Stimulated activated CD8-positive, alpha-beta memory T cell treated with anti-CD3 and anti-CD28 coated beads, Interleukin-12 subunit alpha, Interleukin-12 subunit beta, amount 100 ng/mL, for 1 hour (primary cell): ENCODE measurements around the gene PLCB1.
"Not testable (repeated sequence)": the region's sequence is repeated elsewhere in the genome, so short reads cannot be mapped to it uniquely, and the experiment has no call there.

Experiments used
- DNase-seq: peaks from one replicate; pipeline ENCODE4 v3.0.0-alpha.2; 2020; ENCODE audit warnings: low read depth

Gene PLCB1

DNA sequence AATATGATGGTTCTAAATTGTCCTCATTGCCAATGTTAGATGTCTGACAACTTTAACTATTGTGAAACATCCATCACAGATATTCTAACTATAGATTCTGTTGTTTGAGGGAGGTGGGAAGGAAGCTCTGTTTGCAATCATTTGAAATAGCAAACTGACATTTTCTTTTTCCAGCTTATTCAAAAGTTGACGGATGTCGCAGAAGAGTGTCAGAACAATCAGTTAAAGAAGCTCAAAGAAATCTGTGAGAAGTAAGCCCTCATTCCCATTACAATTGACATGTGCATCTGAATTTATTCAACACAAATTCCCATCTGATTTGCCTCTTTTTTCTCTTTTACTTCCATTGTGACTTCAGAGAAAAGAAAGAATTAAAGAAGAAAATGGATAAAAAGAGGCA lies 656.2 kb downstream of the PLCB1 start:
- no peak for DNase-seq

DNA sequence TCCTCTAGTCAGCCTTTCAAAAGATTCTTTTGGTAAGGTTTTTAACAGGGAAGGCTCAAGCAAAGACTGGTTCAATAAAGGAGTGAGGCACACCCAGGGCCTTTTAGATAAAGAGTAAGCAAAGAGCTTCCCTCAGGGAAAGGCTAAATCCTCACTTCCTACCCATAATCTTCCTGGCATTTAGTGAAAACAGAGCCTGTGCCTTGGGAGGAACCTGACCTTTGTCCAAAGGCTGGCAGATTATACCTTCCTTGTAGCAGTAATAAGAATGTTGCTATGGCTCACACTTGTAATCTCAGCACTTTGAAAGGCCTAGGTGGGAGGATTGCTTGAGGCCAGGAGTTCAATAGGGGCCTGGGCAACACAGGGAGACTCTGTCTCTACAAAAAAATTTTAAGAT lies 656.8 kb downstream of the PLCB1 start:
- no peak for DNase-seq

DNA sequence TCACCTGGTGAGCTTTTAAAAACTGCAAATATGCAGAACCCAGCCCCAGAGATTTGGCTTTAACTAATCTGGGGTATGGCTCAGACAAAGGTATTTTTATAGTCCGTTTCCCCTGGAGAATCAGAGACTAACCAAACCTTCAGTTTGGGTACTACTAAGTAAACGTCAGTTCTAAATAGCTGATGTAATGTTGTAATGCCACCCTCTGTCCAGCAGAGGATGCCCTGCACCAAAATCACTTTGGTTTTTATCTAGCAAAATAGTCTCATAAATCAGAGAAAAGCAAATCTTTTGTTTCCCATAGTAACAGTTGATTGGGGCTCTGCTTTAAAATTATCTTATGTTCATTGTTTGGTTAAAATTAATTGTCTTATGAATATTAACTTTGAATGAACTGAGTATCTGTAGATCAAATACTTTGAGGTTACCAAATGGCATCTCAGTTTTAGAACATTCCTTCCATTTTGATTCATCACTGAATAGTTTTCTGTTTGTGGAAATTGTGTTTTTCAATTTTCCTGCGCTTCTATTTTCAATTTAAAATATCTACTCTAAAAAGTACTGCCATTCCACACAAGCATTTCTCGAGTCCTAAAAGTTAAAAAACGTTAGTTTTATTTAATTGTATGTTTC lies 658.5 kb downstream of the PLCB1 start:
- DNase-seq: no peak

DNA sequence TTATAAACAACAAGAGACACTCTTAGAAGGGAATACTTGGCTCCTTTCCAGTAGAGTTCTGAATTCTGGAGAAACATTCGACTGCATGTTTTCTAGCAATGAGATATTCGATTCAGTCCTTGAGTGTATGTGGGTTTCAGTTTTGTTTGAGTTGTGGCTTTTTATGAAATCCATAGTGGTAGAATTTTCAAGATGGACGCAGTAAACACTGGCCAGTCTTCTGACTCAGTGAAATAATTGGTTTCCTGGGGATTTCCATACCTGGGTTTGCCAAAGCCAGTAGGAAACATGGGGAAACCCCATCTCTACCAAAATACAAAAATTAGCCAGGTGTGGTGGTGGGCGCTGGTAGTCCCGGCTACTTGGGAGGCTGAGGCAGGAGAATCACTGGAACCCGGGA lies 663.3 kb downstream of the PLCB1 start:
- no peak for DNase-seq

DNA sequence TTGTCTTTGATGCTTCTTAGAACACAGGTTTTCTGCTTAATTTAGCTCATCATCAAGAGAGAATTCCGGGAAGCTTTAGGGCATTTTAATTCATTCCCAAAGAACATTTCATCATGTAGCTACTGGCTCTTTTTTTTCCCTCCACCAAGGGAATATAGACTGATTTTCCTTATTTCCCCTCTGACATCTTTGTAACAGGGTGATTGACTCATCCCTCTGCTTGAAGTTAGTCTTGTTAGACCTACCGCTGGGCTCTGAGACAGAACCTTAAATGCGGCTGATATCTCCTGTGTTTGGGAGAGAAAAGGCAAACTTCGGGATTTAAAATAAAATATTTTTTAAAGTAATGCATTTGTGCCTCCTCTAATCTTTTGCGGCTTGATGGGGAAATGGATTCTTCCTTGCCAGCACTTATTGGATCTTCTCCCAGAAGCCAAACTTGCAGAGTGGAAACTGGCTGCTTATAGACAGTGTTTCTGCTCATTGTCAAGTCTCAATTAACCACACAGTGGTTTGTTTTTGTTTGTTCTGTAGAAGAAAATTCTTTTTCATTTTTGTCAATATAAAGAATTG lies 664.1 kb downstream of the PLCB1 start:
- DNase-seq: no peak

DNA sequence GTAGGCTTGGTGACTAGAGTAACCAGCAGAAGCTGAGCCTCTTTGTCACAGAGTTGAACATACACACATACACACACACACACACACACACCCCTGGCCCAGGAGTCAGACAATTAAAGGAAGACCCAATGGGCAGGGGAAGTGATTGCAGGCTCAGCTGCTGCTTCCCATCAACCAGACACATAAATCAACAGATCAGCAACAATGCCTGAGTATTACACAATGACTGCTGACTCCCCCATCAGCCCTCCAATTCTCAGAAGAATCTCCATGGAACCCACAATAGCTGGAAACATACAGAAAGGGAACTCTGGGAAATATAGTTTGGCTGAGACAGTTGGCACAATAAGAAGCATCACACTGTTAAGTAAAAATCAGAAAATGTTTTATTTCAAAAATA lies 666.4 kb downstream of the PLCB1 start:
- no peak for DNase-seq

DNA sequence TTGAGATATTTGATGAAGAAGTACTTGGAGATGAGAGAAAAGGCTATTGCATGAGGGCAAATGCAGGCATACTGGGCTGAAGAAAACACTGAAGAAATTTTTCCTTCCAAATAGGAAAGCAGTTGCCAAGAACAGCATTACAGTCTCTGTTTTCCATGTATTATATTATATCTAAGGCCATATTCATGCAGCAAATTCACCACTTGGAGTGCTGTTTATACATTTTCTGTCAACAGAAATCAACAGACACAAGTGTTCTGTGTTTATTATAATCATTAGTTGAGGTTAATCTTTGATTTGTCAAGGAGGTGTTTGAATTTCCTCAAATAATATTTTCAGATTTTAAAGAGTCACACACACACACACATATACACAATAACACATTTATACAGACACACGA lies 668.0 kb downstream of the PLCB1 start:
- DNase-seq: no peak

DNA sequence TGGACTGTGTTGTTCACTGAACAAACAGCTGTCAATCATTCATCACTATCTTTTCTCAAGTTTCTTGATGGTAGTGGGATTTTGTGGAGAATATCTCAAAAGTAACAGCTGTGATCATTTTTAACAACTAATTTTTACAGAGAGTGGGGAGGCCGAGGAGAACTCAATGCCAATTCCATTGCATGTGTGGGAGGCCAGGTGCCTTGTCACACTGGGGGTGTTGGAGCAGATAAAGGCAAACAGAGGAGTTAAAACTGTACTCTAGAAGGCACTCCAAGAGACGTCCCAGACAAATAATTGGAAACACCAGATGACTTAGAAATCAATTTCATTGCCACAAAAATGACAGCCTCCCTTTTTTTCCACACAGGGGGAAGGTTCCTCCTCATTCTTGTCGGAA lies 669.6 kb downstream of the PLCB1 start:
- no peak for DNase-seq

DNA sequence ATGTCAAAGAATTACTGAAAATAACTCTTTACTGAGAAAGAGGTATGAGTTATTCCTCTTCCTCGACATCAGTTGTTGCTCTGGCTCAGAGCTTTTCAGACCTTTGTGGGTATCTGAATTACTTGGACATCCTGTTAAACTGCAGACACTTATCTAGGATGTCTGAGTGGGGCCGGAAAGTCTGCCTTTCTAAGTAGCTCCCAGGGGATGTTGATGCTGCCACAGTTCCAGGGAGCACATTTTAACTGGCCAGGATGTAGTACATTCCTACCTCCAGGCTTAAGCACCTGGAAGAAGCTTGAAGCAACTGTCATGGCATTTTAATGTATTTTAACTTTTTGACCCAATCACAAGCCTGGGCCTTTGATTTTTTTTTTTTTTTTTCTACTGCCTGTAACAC lies 671.0 kb downstream of the PLCB1 start:
- no peak for DNase-seq

DNA sequence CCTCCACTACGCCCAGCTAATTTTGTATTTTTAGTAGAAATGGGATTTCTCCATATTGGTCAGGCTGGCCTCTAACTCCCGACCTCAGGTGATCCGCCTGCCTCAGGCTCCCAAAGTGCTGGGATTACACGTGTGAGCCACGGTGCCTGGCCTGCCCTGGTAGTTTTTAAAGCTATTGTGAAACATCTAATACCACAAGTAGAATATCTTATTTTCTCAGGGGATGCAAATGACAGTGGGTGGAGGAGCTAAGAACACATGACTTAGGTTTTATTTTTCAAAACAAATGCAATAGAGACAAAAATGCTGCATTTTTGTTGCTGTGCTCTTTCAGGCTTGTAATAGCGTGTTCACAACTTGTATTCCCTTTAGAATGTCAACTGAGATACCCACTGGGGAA lies 671.9 kb downstream of the PLCB1 start:
- no peak for DNase-seq

DNA sequence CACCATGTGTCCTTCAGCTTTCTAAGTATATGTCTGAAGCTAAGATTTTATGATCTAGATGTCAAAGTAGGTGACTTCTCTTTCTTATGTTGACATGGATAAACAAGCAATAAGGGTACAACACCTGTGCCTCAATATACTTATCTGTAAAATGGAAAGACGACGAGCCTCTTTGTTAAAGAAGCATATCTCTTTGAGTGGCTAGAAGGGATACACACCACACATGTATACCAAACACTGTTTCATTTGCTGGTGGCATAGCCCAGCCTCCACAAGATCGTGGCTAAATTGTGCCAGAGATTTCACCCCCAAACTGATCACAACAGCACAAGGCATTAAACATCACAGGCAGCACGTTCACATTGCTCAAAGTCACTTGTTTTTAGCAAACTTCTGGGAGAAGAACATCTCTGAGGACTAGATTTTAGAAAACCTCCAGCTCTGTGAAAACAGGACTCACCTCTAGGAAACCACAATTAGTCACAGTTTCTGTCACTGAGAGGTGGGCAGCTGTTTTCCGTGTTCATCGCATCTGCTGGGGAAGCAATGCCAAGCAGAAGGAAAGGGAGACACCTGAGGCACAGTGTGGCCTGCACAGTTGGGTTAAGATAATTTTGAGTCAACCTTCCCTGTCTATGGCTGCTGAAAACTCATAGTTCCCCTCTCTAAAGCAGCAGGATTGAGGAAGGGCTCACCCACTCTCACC lies 673.8 kb downstream of the PLCB1 start:
- DNase-seq: no peak

DNA sequence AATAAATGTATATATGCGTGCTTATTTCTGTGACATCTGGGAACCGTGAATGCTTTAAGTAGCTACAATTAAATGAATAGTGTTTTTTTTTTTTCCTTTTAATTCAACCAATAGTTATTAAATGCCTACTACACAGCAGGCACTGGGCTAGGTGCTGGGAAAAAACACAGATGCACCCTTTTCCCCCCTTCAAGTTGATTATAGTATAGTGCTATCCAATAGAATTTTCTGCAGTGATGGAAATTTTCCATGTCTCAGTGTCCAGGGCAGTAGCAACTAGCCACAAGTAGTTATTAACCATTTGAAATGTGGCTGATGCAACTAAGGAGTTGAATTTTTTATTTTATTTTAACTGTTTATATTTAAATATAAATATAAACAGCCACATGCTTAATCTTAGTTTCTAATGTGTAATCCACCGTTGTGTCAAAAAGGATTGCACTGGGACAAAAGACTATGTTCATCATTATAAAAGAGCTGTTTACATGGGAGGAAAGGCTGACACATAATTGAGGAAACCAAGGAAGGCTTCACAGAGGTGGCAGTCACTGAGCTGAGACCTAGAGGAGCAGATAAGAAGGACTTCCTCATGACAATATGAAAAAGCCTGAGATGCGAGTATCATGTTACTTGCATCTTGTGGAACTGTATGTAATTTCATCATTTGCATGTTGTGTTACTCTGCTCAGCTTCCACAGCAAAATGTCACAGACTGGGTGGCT lies 675.6 kb downstream of the PLCB1 start:
- no peak for DNase-seq

DNA sequence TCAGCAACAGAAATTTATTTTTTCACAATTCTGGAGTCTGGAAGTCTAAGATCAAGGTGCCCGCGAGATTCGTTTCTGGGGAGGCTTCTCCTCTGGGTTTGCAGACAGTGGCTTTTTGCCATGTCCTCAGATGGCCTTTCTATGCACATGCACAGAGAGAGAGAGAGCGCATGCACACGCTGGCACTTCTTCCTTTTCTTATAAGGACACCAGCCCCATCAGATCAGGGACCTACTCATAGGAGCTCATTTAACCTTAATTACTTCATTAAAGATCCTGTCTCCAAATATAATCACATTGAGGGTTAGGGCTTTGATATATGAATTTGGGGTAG lies 676.1 kb downstream of the PLCB1 start:
- no peak for DNase-seq

DNA sequence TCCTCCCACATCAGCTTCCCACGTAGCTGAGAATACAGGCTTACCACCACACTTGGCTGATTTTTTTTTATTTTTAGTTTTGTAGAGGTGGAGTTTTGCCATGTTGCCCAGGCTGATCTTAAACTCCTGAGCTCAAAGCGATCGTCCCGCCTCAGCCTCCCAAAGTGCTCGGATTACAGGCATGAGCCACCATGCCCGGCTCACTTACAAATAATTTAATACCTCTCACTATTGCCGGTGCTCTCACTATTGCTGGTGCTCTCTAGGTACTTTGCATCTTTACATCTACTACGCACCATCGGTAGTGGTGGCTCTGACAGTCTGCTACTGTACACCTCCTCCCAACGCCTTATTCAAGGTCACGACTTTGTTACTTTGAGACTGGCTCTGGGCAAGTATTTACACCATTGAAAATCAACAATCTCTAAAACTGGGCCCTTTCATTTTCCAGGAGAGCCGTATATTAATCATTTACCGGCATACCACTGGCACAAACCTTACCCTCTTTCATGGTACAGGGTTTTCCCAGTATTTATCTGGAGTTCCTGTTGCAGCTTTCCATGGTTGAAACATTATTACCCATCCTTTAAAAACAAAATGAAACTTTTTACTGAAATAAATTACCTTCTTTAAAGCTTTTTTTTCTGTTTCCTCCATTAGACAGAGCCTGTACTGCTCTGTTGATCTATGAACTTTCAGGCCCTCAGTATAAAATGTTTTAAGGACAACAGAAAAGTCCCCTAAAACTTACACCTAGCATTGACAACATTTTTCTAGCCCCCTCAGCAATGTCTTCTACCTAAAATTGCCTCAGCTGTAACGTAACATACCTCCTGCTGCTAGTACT lies 677.3 kb downstream of the PLCB1 start:
- no peak for DNase-seq

DNA sequence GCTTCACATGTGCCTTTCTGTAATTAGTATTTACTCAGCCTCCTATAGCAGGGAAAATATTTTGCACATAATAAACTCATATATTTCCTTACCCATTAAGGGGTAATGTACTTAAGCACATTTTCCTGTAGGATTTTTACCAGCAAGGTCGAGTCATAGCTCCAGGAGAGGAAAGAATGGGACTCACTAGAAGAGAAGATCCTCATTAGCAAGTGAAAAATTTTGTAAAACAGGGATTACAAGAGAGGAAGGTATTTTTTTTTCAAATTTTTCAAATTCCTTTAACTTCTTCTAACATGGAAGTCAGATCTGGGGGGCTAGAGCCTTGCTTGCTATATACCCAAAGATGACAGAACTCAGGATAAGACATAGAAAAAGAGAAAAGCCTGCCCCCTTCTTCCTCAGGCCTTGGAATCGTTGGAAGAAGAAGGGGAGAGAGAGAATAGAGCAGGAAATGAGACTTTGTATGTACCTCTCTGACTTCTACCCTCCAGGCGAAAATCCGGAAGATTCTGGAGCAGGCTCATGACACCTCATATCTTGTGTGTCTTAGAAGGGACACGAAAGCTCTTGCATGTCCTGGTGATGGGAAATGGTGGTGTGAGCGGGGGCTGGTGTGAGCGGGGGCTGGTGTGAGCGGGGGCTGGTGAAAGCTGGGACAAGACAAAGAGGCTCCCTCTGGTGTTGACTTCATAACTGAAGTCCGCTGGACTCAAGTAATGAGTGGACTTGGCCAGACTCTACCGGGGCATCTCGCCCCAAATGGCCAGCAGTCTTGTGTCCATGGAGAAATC lies 679.9 kb downstream of the PLCB1 start:
- no peak for DNase-seq

DNA sequence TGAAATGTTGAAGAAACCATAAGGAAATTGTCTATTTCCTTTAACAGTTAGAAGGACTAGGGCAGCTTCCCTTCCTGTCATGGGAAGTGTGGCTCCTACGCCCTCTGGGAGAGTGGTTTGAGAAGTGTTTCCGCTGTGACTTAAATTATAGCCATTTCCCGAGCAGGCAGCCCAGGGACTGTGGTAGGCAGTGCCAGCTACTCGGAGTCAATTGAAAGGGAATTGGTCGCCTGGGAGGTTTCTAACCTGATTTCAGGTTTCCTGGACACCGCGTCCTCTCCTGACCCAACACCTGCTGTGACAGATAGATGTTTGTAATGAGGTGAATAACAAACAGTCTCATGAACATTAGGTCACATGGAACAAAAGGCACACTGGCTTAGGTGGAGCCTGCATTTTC lies 680.8 kb downstream of the PLCB1 start:
- no peak for DNase-seq

DNA sequence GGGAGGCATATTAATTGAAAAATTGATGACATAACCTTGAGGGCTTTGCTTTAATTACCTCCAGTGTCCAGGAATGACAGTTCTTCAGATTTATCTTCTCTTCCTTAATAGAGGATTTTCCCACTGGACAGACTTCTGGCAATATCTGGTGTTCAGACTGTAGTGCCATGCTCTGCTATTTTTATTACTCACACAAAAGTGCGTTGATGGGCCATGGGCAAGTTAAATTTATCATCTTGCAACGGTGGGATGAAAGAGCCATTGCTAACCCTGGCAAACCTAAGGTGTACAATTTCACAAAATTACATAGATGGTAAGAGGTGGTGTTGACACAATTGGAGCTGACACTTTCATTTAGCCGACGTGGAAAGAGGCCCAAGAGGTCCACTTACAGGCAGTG lies 683.1 kb downstream of the PLCB1 start:
- DNase-seq: no peak

DNA sequence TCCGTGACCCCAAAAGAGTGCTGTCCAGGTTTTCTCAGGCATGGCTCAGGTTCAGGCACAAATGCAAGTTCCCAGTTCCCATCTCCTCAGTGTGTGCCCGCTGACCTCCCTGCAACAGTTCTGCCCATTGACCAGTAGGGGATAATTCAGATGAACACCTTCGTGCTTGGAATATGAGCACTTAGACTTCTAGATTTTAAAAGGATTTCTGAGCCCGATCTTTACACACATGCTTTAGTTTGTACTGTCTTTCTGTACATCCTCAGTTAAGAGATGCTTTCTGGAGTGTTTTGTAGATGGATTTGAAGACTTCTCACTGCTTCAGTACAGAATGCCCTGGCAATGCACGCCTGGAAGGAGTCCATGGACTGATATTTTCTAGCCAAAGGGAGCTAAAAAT lies 697.2 kb downstream of the PLCB1 start:
- DNase-seq: no peak

DNA sequence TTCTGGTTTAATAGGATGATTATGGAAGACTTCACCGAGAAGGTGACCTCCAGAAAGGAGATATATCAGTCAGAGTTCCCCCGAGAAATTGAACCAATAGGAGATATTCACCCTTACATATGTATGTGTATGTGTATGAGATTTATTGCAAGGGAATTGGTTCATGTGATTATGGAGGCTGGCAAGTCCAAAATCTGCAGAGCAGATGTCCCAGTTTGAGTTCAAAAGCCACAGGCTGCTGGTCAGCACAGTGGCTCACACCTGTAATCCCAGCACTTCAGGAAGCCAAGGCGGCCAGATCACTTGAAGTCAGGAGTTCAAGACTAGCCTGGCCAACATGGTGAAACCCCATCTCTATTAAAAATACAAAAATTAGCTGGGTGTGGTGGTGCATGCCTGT lies 702.2 kb downstream of the PLCB1 start:
- DNase-seq: not testable (repeated sequence)

DNA sequence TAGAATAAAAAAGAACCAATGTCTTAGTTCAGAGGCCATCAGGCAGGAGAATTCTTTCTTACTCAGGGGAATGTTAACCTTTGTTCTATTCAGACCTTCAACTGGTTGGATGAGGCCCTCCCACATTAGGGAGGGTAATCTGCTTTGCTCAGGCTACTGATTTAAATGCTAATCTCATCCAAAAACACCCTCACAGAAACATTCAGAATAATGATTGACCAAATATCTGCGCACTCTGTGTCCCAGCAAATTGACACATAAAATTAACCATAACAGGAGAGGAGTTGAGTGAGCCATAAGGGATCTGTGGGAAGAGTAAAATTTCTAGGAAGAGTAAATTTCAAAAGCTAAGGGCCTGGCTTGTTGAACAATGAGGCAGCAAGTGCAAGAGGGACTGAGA lies 702.8 kb downstream of the PLCB1 start:
- DNase-seq: no peak

DNA sequence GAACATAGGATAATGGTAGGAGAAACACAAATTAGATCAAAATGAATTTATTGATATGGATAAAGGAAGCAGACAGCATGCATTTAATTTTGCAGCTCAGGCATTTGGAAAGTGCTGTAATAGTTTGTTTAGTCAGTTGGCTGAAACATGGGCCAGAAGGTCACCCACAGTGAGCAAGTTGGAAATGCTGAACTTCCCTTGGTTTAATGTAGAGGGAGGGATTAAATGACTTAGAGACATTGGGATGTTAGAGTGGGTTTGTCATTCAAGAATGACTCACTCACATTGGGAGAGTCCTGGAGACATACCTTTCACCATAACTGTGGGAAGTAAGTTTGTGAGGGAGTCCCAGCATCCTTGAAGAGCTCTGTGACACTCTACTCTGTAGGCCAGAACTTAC lies 705.3 kb downstream of the PLCB1 start:
- DNase-seq: no peak

DNA sequence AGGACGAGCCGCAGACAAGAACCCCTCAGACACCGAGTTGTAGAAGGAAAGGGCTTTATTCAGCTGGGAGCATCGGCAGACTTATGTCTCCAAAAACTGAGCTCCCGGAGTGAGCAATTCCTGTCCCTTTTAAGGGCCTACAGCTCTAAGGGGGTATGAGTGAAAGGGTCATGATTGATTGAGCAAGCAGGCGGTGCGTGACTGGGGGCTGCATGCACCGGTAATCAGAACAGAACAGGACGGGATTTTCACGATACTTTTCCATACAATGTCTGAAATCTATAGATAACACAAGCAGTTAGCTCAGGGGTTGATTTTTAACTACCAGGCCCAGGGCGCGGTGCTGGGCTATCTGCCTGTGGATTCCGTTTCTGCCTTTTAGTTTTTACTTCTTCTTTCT lies 710.5 kb downstream of the PLCB1 start:
- no peak for DNase-seq
